B cell (primary cell): Measurements from ENCODE around the gene CHTOP. TPM values are rescaled to one million over a fixed set of nuclear protein-coding genes. Genes with fewer than 3 reads are reported as not detected.
A peak's percentile ranks its signal among the peaks of the same experiment; 100 is the strongest.

Experiments
- ATAC-seq: fragments of 200-7000 bp; cut with Tn5 transposase; one replicate; pipeline ENCODE4 v1.10.0; 2021; ENCODE audit warnings: low read depth, mild to moderate bottlenecking, moderate number of reproducible peaks, moderate library complexity
- CTCF ChIA-PET: fragments of 350-600 bp; sonication (Branson Sonifier 250); formaldehyde crosslinking; loops from one replicate; lab custom pipeline; 2021; ENCODE audit warnings: antibody characterized with exemption, inconsistent platforms; lab: Charles Lee
- POLR2A ChIA-PET: fragments of 350-600 bp; sonication (Branson Sonifier 250); formaldehyde crosslinking; loops from one replicate; lab custom pipeline; 2021; ENCODE audit warnings: antibody characterized with exemption; lab: Charles Lee
- DNase-seq: peaks from one replicate; pipeline ENCODE4 v3.0.0; 2013
- H2AFZ ChIP-seq: 2 replicates; pipeline ENCODE4 v1.6.1; 2012; ENCODE audit warnings: mild to moderate bottlenecking, low read depth, low read length; ENCODE audit not compliant: insufficient read depth, poor library complexity, severe bottlenecking
- H3K27ac ChIP-seq, 2 donors: 1 replicate in 1 of 2; 2 replicates in 1 of 2; pipeline ENCODE4 v1.5.1; 2012 to 2013; ENCODE audit warnings: low read length in 2 of 2, mild to moderate bottlenecking in 2 of 2, moderate library complexity in 1 of 2
- H3K27me3 ChIP-seq, 4 experiments: fragments of 200-600 bp in 1 of 4; sonication (generic) in 1 of 4; replicated peaks in 1 of 4; 1 replicate in 2 of 4; 2 replicates in 2 of 4; pipeline versions ENCODE4 v1.6.1 to v1.7.0; 2013 to 2016; ENCODE audit warnings: low read length in 3 of 4, mild to moderate bottlenecking in 2 of 4, mixed read lengths in 1 of 4, moderate library complexity in 1 of 4; ENCODE audit not compliant: insufficient read depth in 4 of 4, control insufficient read depth in 3 of 4; ENCODE audit errors: control extremely low read depth in 1 of 4
- H3K36me3 ChIP-seq, 2 experiments: replicated peaks in 1 of 2; 1 replicate in 1 of 2; 2 replicates in 1 of 2; pipeline versions ENCODE4 v1.6.1 to v1.7.1; 2013; ENCODE audit warnings: low read length in 1 of 2; ENCODE audit not compliant: insufficient read depth in 2 of 2, control insufficient read depth in 1 of 2; ENCODE audit errors: control extremely low read depth in 1 of 2, extremely low read depth in 1 of 2
- H3K4me1 ChIP-seq, 2 donors: fragments of 200-600 bp in 1 of 2; sonication (generic) in 1 of 2; 1 replicate in 1 of 2; 2 replicates in 1 of 2; pipeline versions ENCODE4 v1.5.1 to v1.6.1; 2013 to 2017; ENCODE audit warnings: low read length in 2 of 2; ENCODE audit not compliant: control insufficient read depth in 2 of 2, insufficient read depth in 2 of 2
- H3K4me2 ChIP-seq: replicated peaks from 2 replicates; pipeline ENCODE3; 2012; ENCODE audit warnings: mild to moderate bottlenecking, low read depth, low read length; ENCODE audit not compliant: poor library complexity, severe bottlenecking
- H3K4me3 ChIP-seq, 5 experiments: fragments of 200-600 bp in 1 of 5; sonication (generic) in 1 of 5; 1 replicate in 3 of 5; 2 replicates in 2 of 5; pipeline versions ENCODE4 v1.5.1 to v1.7.0; 2011 to 2016; ENCODE audit warnings: low read length in 4 of 5, mild to moderate bottlenecking in 4 of 5, low read depth in 2 of 5, control low read depth in 1 of 5, moderate library complexity in 1 of 5; ENCODE audit not compliant: insufficient read depth in 1 of 5; ENCODE audit errors: control extremely low read depth in 1 of 5, extremely low read depth in 1 of 5
- H3K79me2 ChIP-seq: fragments of 200-600 bp; sonication (generic); one replicate; pipeline ENCODE4 v1.6.0; 2016; ENCODE audit warnings: low read length; ENCODE audit not compliant: control insufficient read depth, insufficient read depth
- H3K9ac ChIP-seq: fragments of 200-600 bp; sonication (generic); 2 replicates; pipeline ENCODE4 v1.6.1; 2017; ENCODE audit warnings: mild to moderate bottlenecking, low read length, moderate library complexity
- H3K9me3 ChIP-seq, 3 donors: one replicate each; pipeline versions ENCODE4 v1.6.1 to v1.7.1; 2013; ENCODE audit warnings: low read length in 2 of 3; ENCODE audit not compliant: control insufficient read depth in 2 of 3, insufficient read depth in 1 of 3; ENCODE audit errors: control extremely low read depth in 1 of 3
- H4K20me1 ChIP-seq: 2 replicates; pipeline ENCODE4 v1.6.0; 2012; ENCODE audit warnings: mild to moderate bottlenecking, low read length; ENCODE audit not compliant: insufficient read depth, control insufficient read depth, poor library complexity, severe bottlenecking
- H3K27ac Mint-ChIP-seq: one replicate; pipeline ENCODE4 v1.8.0; 2021; ENCODE audit warnings: mixed read lengths
- H3K27me3 Mint-ChIP-seq: one replicate; pipeline ENCODE4 v1.8.0; 2021; ENCODE audit warnings: mixed read lengths
- H3K4me1 Mint-ChIP-seq: one replicate; pipeline ENCODE4 v1.8.0; 2021; ENCODE audit warnings: mixed read lengths
- H3K4me3 Mint-ChIP-seq: one replicate; pipeline ENCODE4 v1.8.0; 2021; ENCODE audit warnings: mixed read lengths
- H3K9me3 Mint-ChIP-seq: one replicate; pipeline ENCODE4 v1.8.0; 2022; ENCODE audit warnings: mixed read lengths; ENCODE audit not compliant: insufficient read depth
- CTCF ChIP-seq: fragments of 200-600 bp; IDR thresholded peaks from one replicate; pipeline ENCODE4 v1.8.0; 2022; ENCODE audit warnings: antibody characterized with exemption, mild to moderate bottlenecking
- EZH2 ChIP-seq: IDR thresholded peaks from 2 replicates; pipeline ENCODE4 v1.6.1; 2012; ENCODE audit warnings: borderline replicate concordance, low read depth, mild to moderate bottlenecking, moderate library complexity, low read length; ENCODE audit not compliant: insufficient read depth, poor library complexity, severe bottlenecking
- WGBS: methylation state at CpG from one replicate; pipeline ENCODE4 v1.1.5; 2013; ENCODE audit warnings: missing lambda C conversion rate; ENCODE audit not compliant: insufficient coverage; 5-methylcytosine and 5-hydroxymethylcytosine counted together
- intact Hi-C: fragments of 100-400 bp; cut with micrococcal nuclease; formaldehyde crosslinking; loops from one replicate; pipeline ENCODE4 v1.10.0; 2022
- polyA plus RNA-seq: library from polyadenylated mRNA; depleted of rRNA; stranded (reverse); fragments of >200 nt; gene quantifications from 2 replicates; pipeline ENCODE4 v1.2.3, GENCODE V29; 2012
- total RNA-seq, 2 donors: library from RNA; stranded (reverse); fragments of 120-200 nt in 1 of 2; gene quantifications; 1 replicate in 1 of 2; 2 replicates in 1 of 2; pipeline versions ENCODE4 v1.2.3 to v1.2.4, GENCODE V29; 2013 to 2022

Gene CHTOP
- total and polyA plus RNA-seq, 2 donors (not counting 1 experiment from before 2014, with no cell fraction given) = 87.0 to 156 TPM

- TF ChIP-seq EZH2 = no peak
- no peak for TF ChIP-seq CTCF
- Mint-ChIP-seq H3K9me3 (no peaks in the 10 kb centered on the region), H3K4me3 (no peak overlapping the region), H3K4me1 (peaks cover 25% of the 10 kb centered on the region), H3K27ac (peak overlapping the region; percentile 46), H3K27me3 (no peaks in the 10 kb centered on the region)
- ATAC-seq = no peak
- H3K27me3 ChIP-seq = peaks cover 0 to 4% (median 0%) of the 10 kb centered on the region in 4 experiments
- intact Hi-C loops = no loop called here
- CTCF ChIA-PET = interaction anchor here (0.7 to 3.4 kb wide), 4 partner anchors 15 to 118 kb away, joined by 3 to 26 read pairs (median 3); no protein-coding TSS in a partner anchor
- no peak overlapping the region for H3K4me3 ChIP-seq
- H3K4me2 ChIP-seq = no peak overlapping the region
- POLR2A ChIA-PET = interaction anchor here (0.6 to 1.2 kb wide), 2 partner anchors 31 to 362 kb away, joined by 4 read pairs; partner anchors contain the start of gene RPS27
- 32% methylated on average over 4 of the region's 6 CpGs for WGBS
- DNase-seq = no peak
- H3K27ac ChIP-seq = no peak overlapping the region
- peaks cover 13 to 34% of the 10 kb centered on the region in 2 donors for H3K4me1 ChIP-seq
- H2AFZ ChIP-seq = no peak overlapping the region
- peaks cover 0 to 7% (median 0%) of the 10 kb centered on the region in 3 donors for H3K9me3 ChIP-seq
- H3K9ac ChIP-seq = no peak overlapping the region
- H4K20me1 ChIP-seq = no peaks in the 10 kb centered on the region
- no peaks in the 10 kb centered on the region for H3K79me2 ChIP-seq
- H3K36me3 ChIP-seq = no peaks in the 10 kb centered on the region
These were observed 5.1 kb upstream of the CHTOP start for GRCh38 chr1:153628638-153629342.

GRCh38 chr1:153629343-153629665 lies 4.6 kb upstream of the CHTOP start:
- Histone ChIP-seq H4K20me1 (no peaks in the 10 kb centered on the region), H3K9me3 (peaks cover 0 to 7% (median 0%) of the 10 kb centered on the region in 3 donors), H3K27me3 (peaks cover 0 to 4% (median 0%) of the 10 kb centered on the region in 4 experiments), H3K27ac (no peak overlapping the region), H2AFZ (no peak overlapping the region), H3K79me2 (peaks cover 2% of the 10 kb centered on the region), H3K36me3 (no peaks in the 10 kb centered on the region), H3K9ac (no peak overlapping the region), H3K4me3 (no peak overlapping the region), H3K4me2 (no peak overlapping the region), H3K4me1 (peaks cover 13 to 34% of the 10 kb centered on the region in 2 donors)
- Mint-ChIP-seq H3K4me3 (no peak overlapping the region), H3K9me3 (no peaks in the 10 kb centered on the region), H3K4me1 (peaks cover 28% of the 10 kb centered on the region), H3K27ac (peak overlapping the region; percentile 20), H3K27me3 (no peaks in the 10 kb centered on the region)
- POLR2A ChIA-PET = no interaction called here
- intact Hi-C loops = no loop called here
- DNase-seq (no peak), ATAC-seq (no peak)
- WGBS = 98% methylated on average over 5 of the region's 5 CpGs
- TF ChIP-seq EZH2 (no peak), CTCF (no peak)
- CTCF ChIA-PET = interaction anchor here (1.1 to 3.4 kb wide), 3 partner anchors 57 to 119 kb away, joined by 3 to 26 read pairs (median 3); no protein-coding TSS in a partner anchor
